Right ventricle myocardium inferior (tissue), 1 donor: ENCODE data around the gene TMEM106C. TPM values are rescaled to one million over a fixed set of nuclear protein-coding genes. Genes with fewer than 3 reads are reported as not detected.

ENCODE experiments used
- ATAC-seq: fragments of 200-7000 bp; cut with Tn5 transposase; one replicate; pipeline ENCODE4 v1.9.1; 2020; ENCODE audit warnings: mild to moderate bottlenecking, moderate library complexity
- DNase-seq: peaks from one replicate; pipeline ENCODE4 v3.0.0; 2021; ENCODE audit errors: missing footprints
- intact Hi-C: fragments of 100-400 bp; cut with DNase I; formaldehyde crosslinking; loops from one replicate; pipeline ENCODE4 v1.11.0; 2022
- total RNA-seq: library from RNA; stranded (reverse); fragmentation: NEBNext Ultra II Directional; extraction: Animal tissue kit (Norgen Biotek cat#: 25700); gene quantifications from one replicate; pipeline ENCODE4 v1.2.1, GENCODE V29; 2021
- donor health status: DM: no; HTN: yes; CAD: no; lungs with severe emphysema.

Gene TMEM106C
- total RNA-seq, 1 donor from 2014 or later: 45.6 TPM

- intact Hi-C loops: no loop called here
- ATAC-seq: no peak
- DNase-seq: no peak
These were observed 41.8 kb downstream of the TMEM106C start for GRCh38 chr12:48005001-48005749.

DNA sequence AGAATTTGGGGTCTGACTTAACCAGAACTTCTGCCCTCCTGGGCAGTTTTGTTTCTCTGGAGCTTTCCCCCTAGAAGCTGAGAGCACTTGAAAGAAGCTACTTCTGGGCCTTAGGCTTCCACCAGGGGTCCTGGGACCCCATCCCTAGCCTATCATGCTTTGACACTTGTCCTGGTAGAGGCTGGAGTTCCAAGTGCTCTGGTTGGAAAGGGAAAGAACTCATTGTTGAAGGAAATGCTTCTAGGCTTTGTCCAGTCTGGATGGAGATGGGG, 42.3 kb downstream of the TMEM106C start:
- DNase-seq (no peak), ATAC-seq (no peak)
- intact Hi-C loops: no loop called here

GRCh38 chr12:48007206-48007605, 43.8 kb downstream of the TMEM106C start:
- intact Hi-C loops: no loop called here
- ATAC-seq (no peak), DNase-seq (no peak)

GRCh38 chr12:48008349-48008748, 45.0 kb downstream of the TMEM106C start:
- DNase-seq (no peak), ATAC-seq (no peak)
- intact Hi-C loops: no loop called here

- ATAC-seq (no peak), DNase-seq (no peak)
- intact Hi-C loops: no loop called here
These were observed 45.6 kb downstream of the TMEM106C start for GRCh38 chr12:48008950-48009349.

DNA sequence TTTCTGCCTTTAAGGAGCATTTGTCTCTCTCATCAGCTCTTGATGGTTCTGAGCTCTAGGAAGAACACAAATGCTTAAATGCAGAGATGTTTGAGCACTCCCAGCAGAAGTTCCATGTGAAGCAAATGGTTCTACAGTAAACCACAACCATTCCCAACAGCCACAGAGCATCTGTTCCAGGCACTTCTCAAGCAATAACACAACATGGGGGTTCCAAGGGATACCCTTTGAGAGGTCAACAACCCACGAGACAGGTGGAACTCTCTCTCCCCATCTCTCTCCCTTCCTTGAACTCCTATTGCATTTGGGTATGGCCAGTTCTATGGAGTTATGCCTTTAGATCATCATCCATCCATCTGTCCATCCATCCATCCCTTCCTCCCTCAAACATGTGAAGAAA, 46.1 kb downstream of the TMEM106C start:
- ATAC-seq (no peak), DNase-seq (no peak)
- intact Hi-C loops: no loop called here

DNA sequence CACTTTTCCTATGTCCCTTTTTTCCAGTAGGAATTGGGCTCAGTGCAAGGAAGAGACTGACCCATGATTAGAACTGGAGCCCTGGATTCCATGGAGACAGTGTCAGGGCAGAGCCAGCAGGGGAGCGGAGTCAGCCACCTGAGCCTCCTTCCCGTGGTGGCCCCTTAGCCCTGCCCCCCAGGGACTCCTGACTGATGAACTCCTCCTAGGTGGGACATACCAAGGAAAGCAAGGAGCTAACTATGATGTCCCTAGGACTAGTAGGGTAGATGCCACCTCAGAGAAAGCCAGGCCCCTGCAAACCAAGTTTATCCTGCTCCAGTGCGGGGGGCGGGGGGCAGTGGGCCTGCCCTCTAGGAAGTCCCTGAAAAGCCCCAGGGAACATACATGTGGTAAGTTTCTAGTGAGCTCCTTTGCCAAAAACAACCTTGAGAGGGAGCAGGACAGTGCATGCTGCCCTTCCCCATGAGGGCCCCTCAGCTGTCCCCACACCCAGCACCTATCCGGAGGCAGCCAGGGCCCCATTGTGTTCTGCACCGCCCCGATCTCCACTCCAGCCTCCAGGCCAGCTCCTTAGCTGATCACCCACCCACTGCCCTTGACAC, 47.1 kb downstream of the TMEM106C start:
- DNase-seq: no peak
- intact Hi-C loops: no loop called here
- ATAC-seq: no peak

GRCh38 chr12:48012070-48012469, 48.7 kb downstream of the TMEM106C start:
- DNase-seq (no peak), ATAC-seq (no peak)
- intact Hi-C loops: no loop called here

GRCh38 chr12:48013287-48013686, 49.9 kb downstream of the TMEM106C start:
- intact Hi-C loops: no loop called here
- DNase-seq (no peak), ATAC-seq (no peak)

- DNase-seq: no peak
- no peak for ATAC-seq
- intact Hi-C loops: no loop called here
These were observed 51.7 kb downstream of the TMEM106C start for GRCh38 chr12:48015129-48015528.

DNA sequence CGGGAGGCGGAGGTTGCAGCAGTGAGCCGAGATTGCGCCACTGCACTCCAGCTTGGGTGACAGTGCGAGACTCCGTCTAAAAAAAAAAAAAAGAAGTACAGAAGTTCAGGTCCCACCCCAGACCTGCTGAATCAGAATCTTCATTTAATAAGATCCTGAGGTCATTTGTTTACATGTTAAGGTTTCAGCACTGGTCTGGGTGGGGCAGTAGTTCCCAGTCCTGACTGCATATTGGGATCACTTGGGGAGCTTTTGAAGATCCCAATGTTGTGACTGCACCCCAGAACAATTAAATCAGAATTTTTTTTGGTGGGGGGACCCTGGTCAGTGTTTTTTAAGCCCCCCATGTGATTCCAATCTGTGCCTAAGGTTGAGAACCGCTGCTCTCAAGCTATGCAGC, 52.6 kb downstream of the TMEM106C start:
- ATAC-seq: no peak
- intact Hi-C loops: no loop called here
- no peak for DNase-seq

DNA sequence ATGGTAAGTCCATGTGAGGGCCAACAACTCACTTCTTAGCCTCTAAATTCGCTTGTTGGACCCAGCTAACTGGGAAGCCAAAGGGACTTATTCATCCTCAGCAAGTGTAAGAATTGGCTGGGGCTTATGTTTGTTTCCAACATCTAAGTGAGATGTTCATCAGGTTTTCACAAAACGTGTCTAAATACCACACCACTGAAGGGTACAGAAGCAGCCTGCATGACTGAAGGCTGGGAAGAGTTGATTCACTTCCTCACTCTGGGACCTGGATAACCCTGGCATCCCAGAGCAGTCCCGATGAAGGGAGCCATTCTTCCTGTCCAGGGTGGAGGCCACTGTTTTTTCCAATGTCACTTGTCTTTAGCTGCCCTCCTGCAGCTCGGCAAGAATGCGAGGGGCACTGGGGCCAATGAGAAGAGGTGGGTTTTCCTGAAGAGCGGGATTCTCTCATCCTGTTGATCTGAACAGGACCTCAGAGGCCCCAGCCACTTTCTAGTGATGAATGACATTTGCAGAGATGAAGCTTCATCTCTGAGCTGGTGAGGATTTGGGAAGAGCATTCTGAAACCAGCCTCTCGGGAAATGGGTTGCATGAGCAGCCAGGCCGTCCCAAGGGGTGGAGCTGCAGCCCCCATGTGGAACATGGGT, 53.1 kb downstream of the TMEM106C start:
- DNase-seq: no peak

GRCh38 chr12:48017496-48017895, 54.1 kb downstream of the TMEM106C start:
- no peak for DNase-seq
- intact Hi-C loops: no loop called here
- ATAC-seq: no peak

More for the DNA sequence above, 53.1 kb downstream of the TMEM106C start:
- intact Hi-C loops: no loop called here
- ATAC-seq: no peak

DNA sequence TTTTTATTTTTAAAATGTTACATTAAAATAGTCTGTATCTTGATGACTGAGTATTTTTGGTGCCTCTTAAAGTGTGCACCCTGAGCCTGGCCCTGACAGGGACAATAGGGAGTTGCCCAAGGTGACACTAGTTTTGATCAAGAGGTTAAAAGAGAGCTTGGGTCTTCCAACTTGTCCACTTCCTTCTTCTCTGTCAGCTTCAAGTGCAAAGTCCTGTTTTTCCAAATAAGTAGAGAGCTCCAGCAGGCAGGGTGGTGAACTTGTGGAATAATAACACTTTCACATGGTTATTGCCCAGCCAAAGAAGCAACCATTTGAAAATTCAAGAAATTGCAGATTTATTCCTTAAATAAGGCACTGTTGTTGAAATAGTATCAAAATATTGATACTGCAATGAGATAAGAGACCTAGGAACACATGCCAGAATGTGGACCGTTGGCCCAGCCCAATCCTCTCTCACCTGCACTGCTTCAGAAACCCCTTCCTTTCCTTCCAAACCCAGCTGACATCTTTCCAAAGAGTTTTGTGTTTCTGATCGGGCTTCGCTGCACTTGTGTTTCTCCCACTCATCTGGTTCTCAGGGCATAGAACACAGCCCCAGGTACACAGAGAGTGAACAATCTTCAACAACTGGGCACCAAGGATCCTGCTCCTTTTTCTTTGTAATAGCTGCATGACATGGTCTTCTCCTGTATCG, 54.7 kb downstream of the TMEM106C start:
- DNase-seq: no peak
- ATAC-seq: no peak
- intact Hi-C loops: no loop called here

Other genes with a start within 250 kb of the TMEM106C start
- gene ENDOU, start 238.1 kb upstream of the TMEM106C start, total RNA-seq: not detected
- gene RAPGEF3, start 204.7 kb upstream of the TMEM106C start, total RNA-seq: 37.3 TPM
- gene SLC48A1, start 190.4 kb upstream of the TMEM106C start, total RNA-seq: 23.2 TPM
- gene HDAC7, start 143.7 kb upstream of the TMEM106C start, total RNA-seq: 38.8 TPM
- gene VDR, start 58.6 kb upstream of the TMEM106C start, total RNA-seq: 0.35 TPM
- gene COL2A1, start 40.9 kb downstream of the TMEM106C start, total RNA-seq: not detected
- gene SENP1, start 142.5 kb downstream of the TMEM106C start, total RNA-seq: 7.7 TPM
- gene PFKM, start 155.8 kb downstream of the TMEM106C start, total RNA-seq: 637 TPM
- gene ASB8, start 193.9 kb downstream of the TMEM106C start, total RNA-seq: 80.7 TPM
- gene CCDC184, start 220.0 kb downstream of the TMEM106C start, total RNA-seq: 1.0 TPM
- gene OR10AD1, start 239.7 kb downstream of the TMEM106C start, total RNA-seq: not detected